Vagina (tissue), 2 donors: ENCODE results near the gene HCN1.

ENCODE experiments used
- POLR2A ChIP-seq, 2 donors: fragments of 450-650 bp; IDR thresholded peaks; one replicate each; pipeline ENCODE4 v1.6.1; 2017; ENCODE audit warnings: antibody characterized with exemption in 2 of 2, mild to moderate bottlenecking in 2 of 2, moderate library complexity in 2 of 2
- TF ChIP-seq, protein P1 (sequence below), 3 experiments: fragments of 450-650 bp in 2 of 3; fragments of 200-600 bp in 1 of 3; sonication (generic) in 1 of 3; IDR thresholded peaks; one replicate each; pipeline ENCODE4 v1.5.1; 2017 to 2019; ENCODE audit warnings: antibody characterized with exemption in 3 of 3, mild to moderate bottlenecking in 2 of 3, moderate library complexity in 2 of 3

DNA sequence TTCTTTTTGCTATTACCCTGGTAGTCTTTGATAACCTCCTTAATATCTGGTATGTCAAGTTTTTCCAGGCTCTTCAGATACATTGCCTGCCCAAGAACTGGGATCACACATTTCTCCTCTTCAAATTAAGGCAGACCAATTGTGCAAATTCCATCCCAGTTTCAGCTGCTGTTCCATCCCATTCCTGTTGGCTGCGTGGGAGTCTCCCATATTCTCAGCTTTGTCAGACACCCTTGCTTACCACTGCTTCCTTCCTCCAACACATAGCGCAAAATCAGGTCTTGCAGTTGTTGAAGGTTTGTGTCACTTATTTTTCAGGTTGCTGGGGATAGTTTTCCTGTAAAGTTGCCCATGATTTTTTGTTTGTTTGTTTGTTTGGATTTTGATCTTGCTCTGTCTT lies 15.2 kb downstream of the HCN1 start:
- no peak for TF ChIP-seq POLR2A (IDR thresholded peaks at IDR 0.05)
- TF ChIP-seq, protein P1, sequence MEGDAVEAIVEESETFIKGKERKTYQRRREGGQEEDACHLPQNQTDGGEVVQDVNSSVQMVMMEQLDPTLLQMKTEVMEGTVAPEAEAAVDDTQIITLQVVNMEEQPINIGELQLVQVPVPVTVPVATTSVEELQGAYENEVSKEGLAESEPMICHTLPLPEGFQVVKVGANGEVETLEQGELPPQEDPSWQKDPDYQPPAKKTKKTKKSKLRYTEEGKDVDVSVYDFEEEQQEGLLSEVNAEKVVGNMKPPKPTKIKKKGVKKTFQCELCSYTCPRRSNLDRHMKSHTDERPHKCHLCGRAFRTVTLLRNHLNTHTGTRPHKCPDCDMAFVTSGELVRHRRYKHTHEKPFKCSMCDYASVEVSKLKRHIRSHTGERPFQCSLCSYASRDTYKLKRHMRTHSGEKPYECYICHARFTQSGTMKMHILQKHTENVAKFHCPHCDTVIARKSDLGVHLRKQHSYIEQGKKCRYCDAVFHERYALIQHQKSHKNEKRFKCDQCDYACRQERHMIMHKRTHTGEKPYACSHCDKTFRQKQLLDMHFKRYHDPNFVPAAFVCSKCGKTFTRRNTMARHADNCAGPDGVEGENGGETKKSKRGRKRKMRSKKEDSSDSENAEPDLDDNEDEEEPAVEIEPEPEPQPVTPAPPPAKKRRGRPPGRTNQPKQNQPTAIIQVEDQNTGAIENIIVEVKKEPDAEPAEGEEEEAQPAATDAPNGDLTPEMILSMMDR (IDR thresholded peaks at IDR 0.05) = no peak
